B cell (primary cell): Measurements from ENCODE around the gene RUFY3. TPM values are rescaled to one million over a fixed set of nuclear protein-coding genes. Genes with fewer than 3 reads are reported as not detected.

Source experiments
- ATAC-seq: fragments of 200-7000 bp; cut with Tn5 transposase; one replicate; pipeline ENCODE4 v1.10.0; 2021; ENCODE audit warnings: low read depth, mild to moderate bottlenecking, moderate number of reproducible peaks, moderate library complexity
- CTCF ChIA-PET: fragments of 350-600 bp; sonication (Branson Sonifier 250); formaldehyde crosslinking; loops from one replicate; lab custom pipeline; 2021; ENCODE audit warnings: antibody characterized with exemption, inconsistent platforms; lab: Charles Lee
- POLR2A ChIA-PET: fragments of 350-600 bp; sonication (Branson Sonifier 250); formaldehyde crosslinking; loops from one replicate; lab custom pipeline; 2021; ENCODE audit warnings: antibody characterized with exemption; lab: Charles Lee
- DNase-seq: peaks from one replicate; pipeline ENCODE4 v3.0.0; 2013
- H2AFZ ChIP-seq: 2 replicates; pipeline ENCODE4 v1.6.1; 2012; ENCODE audit warnings: mild to moderate bottlenecking, low read depth, low read length; ENCODE audit not compliant: insufficient read depth, poor library complexity, severe bottlenecking
- H3K27ac ChIP-seq, 2 donors: 1 replicate in 1 of 2; 2 replicates in 1 of 2; pipeline ENCODE4 v1.5.1; 2012 to 2013; ENCODE audit warnings: low read length in 2 of 2, mild to moderate bottlenecking in 2 of 2, moderate library complexity in 1 of 2
- H3K27me3 ChIP-seq, 4 experiments: fragments of 200-600 bp in 1 of 4; sonication (generic) in 1 of 4; replicated peaks in 1 of 4; 1 replicate in 2 of 4; 2 replicates in 2 of 4; pipeline versions ENCODE4 v1.6.1 to v1.7.0; 2013 to 2016; ENCODE audit warnings: low read length in 3 of 4, mild to moderate bottlenecking in 2 of 4, mixed read lengths in 1 of 4, moderate library complexity in 1 of 4; ENCODE audit not compliant: insufficient read depth in 4 of 4, control insufficient read depth in 3 of 4; ENCODE audit errors: control extremely low read depth in 1 of 4
- H3K36me3 ChIP-seq, 2 experiments: replicated peaks in 1 of 2; 1 replicate in 1 of 2; 2 replicates in 1 of 2; pipeline versions ENCODE4 v1.6.1 to v1.7.1; 2013; ENCODE audit warnings: low read length in 1 of 2; ENCODE audit not compliant: insufficient read depth in 2 of 2, control insufficient read depth in 1 of 2; ENCODE audit errors: control extremely low read depth in 1 of 2, extremely low read depth in 1 of 2
- H3K4me1 ChIP-seq, 2 donors: fragments of 200-600 bp in 1 of 2; sonication (generic) in 1 of 2; 1 replicate in 1 of 2; 2 replicates in 1 of 2; pipeline versions ENCODE4 v1.5.1 to v1.6.1; 2013 to 2017; ENCODE audit warnings: low read length in 2 of 2; ENCODE audit not compliant: control insufficient read depth in 2 of 2, insufficient read depth in 2 of 2
- H3K4me2 ChIP-seq: replicated peaks from 2 replicates; pipeline ENCODE3; 2012; ENCODE audit warnings: mild to moderate bottlenecking, low read depth, low read length; ENCODE audit not compliant: poor library complexity, severe bottlenecking
- H3K4me3 ChIP-seq, 5 experiments: fragments of 200-600 bp in 1 of 5; sonication (generic) in 1 of 5; 1 replicate in 3 of 5; 2 replicates in 2 of 5; pipeline versions ENCODE4 v1.5.1 to v1.7.0; 2011 to 2016; ENCODE audit warnings: low read length in 4 of 5, mild to moderate bottlenecking in 4 of 5, low read depth in 2 of 5, control low read depth in 1 of 5, moderate library complexity in 1 of 5; ENCODE audit not compliant: insufficient read depth in 1 of 5; ENCODE audit errors: control extremely low read depth in 1 of 5, extremely low read depth in 1 of 5
- H3K79me2 ChIP-seq: fragments of 200-600 bp; sonication (generic); one replicate; pipeline ENCODE4 v1.6.0; 2016; ENCODE audit warnings: low read length; ENCODE audit not compliant: control insufficient read depth, insufficient read depth
- H3K9ac ChIP-seq: fragments of 200-600 bp; sonication (generic); 2 replicates; pipeline ENCODE4 v1.6.1; 2017; ENCODE audit warnings: mild to moderate bottlenecking, low read length, moderate library complexity
- H3K9me3 ChIP-seq, 3 donors: one replicate each; pipeline versions ENCODE4 v1.6.1 to v1.7.1; 2013; ENCODE audit warnings: low read length in 2 of 3; ENCODE audit not compliant: control insufficient read depth in 2 of 3, insufficient read depth in 1 of 3; ENCODE audit errors: control extremely low read depth in 1 of 3
- H4K20me1 ChIP-seq: 2 replicates; pipeline ENCODE4 v1.6.0; 2012; ENCODE audit warnings: mild to moderate bottlenecking, low read length; ENCODE audit not compliant: insufficient read depth, control insufficient read depth, poor library complexity, severe bottlenecking
- H3K27ac Mint-ChIP-seq: one replicate; pipeline ENCODE4 v1.8.0; 2021; ENCODE audit warnings: mixed read lengths
- H3K27me3 Mint-ChIP-seq: one replicate; pipeline ENCODE4 v1.8.0; 2021; ENCODE audit warnings: mixed read lengths
- H3K4me1 Mint-ChIP-seq: one replicate; pipeline ENCODE4 v1.8.0; 2021; ENCODE audit warnings: mixed read lengths
- H3K4me3 Mint-ChIP-seq: one replicate; pipeline ENCODE4 v1.8.0; 2021; ENCODE audit warnings: mixed read lengths
- H3K9me3 Mint-ChIP-seq: one replicate; pipeline ENCODE4 v1.8.0; 2022; ENCODE audit warnings: mixed read lengths; ENCODE audit not compliant: insufficient read depth
- EZH2 ChIP-seq: IDR thresholded peaks from 2 replicates; pipeline ENCODE4 v1.6.1; 2012; ENCODE audit warnings: borderline replicate concordance, low read depth, mild to moderate bottlenecking, moderate library complexity, low read length; ENCODE audit not compliant: insufficient read depth, poor library complexity, severe bottlenecking
- WGBS: methylation state at CpG from one replicate; pipeline ENCODE4 v1.1.5; 2013; ENCODE audit warnings: missing lambda C conversion rate; ENCODE audit not compliant: insufficient coverage; 5-methylcytosine and 5-hydroxymethylcytosine counted together
- intact Hi-C: fragments of 100-400 bp; cut with micrococcal nuclease; formaldehyde crosslinking; loops from one replicate; pipeline ENCODE4 v1.10.0; 2022
- polyA plus RNA-seq: library from polyadenylated mRNA; depleted of rRNA; stranded (reverse); fragments of >200 nt; gene quantifications from 2 replicates; pipeline ENCODE4 v1.2.3, GENCODE V29; 2012
- total RNA-seq, 2 donors: library from RNA; stranded (reverse); fragments of 120-200 nt in 1 of 2; gene quantifications; 1 replicate in 1 of 2; 2 replicates in 1 of 2; pipeline versions ENCODE4 v1.2.3 to v1.2.4, GENCODE V29; 2013 to 2022
- TF ChIP-seq, protein P1 (sequence below): fragments of 200-600 bp; IDR thresholded peaks from one replicate; pipeline ENCODE4 v1.8.0; 2022; ENCODE audit warnings: antibody characterized with exemption, mild to moderate bottlenecking

RUFY3 gene
- total and polyA plus RNA-seq, 2 donors (not counting 1 experiment from before 2014, with no cell fraction given), result 26.1 to 74.1 TPM

DNA sequence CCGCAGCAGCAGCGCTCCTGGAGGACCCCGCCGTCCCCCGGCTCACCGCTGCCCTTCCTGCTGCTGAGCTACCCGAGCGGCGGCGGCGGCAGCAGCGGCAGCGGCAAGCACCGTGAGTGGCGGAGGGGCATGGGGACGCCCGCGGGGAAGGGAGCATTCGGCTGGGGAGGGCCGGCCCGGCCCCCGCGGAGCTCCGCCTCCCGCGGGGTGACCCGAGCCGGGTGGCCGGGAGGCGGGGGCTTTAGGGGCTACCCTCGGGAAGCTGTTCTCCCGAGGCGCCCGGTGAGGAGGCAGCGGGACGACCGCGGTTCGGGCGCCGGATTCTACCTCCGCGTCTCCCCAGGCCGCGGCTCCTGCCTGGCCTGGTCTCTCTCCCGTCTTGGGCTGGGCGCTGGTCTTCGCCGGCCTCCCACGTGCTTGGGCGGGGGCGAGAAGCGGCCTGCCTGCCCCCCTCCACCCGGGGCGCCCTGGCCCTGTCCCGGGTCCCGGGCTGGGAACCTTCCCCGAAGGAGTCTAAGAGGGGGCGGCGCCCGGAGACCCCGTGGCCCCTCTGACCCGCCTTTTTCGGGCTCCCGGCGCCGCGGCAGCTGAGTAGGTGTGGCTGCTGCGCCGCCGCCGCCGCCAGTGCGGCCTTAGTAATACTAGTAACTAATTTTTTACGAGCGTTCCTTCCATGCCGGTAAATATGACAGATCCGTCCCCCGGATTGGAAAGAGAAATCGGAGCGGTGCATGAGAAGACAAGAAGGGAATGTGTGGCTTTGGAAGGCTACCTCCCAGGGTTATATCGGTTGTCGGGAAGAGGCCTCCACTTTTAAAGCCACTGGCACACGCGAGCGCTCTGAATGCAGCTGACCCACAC is 16.4 kb upstream of the RUFY3 start:
- ATAC-seq (peak; percentile 64), DNase-seq (peak; percentile 83)
- Histone ChIP-seq H2AFZ (peak overlapping the region; percentile 93), H3K4me2 (peak overlapping the region; percentile 80), H3K27me3 (no peaks in the 10 kb centered on the region), H3K4me1 (peaks cover 17 to 25% of the 10 kb centered on the region in 2 donors), H3K27ac (peak overlapping the region; percentile 59 to 80), H3K9me3 (no peaks in the 10 kb centered on the region), H3K79me2 (peaks cover 32% of the 10 kb centered on the region), H3K4me3 (peak overlapping the region; percentile 75 to 88 (median 82)), H3K9ac (peak overlapping the region; percentile 78), H3K36me3 (no peaks in the 10 kb centered on the region), H4K20me1 (no peaks in the 10 kb centered on the region)
- peak overlapping the region; percentile 96 for H3K4me3 Mint-ChIP-seq
- peak overlapping the region; percentile 90 for H3K27ac Mint-ChIP-seq
- POLR2A ChIA-PET, result interaction anchor here (0.5 to 3.2 kb wide), 15 partner anchors 14 to 291 kb away, joined by 3 to 29 read pairs (median 4); partner anchors contain the start of genes GRSF1, JCHAIN, MOB1B and UTP3
- H3K4me1 Mint-ChIP-seq, result peaks cover 29% of the 10 kb centered on the region
- WGBS, result under 1% methylated on average over 86 of the region's 86 CpGs
- H3K9me3 Mint-ChIP-seq, result no peaks in the 10 kb centered on the region
- TF ChIP-seq, protein P1, sequence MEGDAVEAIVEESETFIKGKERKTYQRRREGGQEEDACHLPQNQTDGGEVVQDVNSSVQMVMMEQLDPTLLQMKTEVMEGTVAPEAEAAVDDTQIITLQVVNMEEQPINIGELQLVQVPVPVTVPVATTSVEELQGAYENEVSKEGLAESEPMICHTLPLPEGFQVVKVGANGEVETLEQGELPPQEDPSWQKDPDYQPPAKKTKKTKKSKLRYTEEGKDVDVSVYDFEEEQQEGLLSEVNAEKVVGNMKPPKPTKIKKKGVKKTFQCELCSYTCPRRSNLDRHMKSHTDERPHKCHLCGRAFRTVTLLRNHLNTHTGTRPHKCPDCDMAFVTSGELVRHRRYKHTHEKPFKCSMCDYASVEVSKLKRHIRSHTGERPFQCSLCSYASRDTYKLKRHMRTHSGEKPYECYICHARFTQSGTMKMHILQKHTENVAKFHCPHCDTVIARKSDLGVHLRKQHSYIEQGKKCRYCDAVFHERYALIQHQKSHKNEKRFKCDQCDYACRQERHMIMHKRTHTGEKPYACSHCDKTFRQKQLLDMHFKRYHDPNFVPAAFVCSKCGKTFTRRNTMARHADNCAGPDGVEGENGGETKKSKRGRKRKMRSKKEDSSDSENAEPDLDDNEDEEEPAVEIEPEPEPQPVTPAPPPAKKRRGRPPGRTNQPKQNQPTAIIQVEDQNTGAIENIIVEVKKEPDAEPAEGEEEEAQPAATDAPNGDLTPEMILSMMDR, result no peak
- TF ChIP-seq EZH2, result no peak
- CTCF ChIA-PET, result interaction anchor here (0.9 to 4.2 kb wide), 19 partner anchors 10 to 305 kb away, joined by 3 to 59 read pairs (median 4); partner anchors contain the start of genes GRSF1, MOB1B and UTP3
- no peaks in the 10 kb centered on the region for H3K27me3 Mint-ChIP-seq
- intact Hi-C loops, result loop anchor here (1.0 to 5.0 kb wide), 6 partner anchors 29 to 288 kb away; partner anchors contain the start of genes DCK and MOB1B
